Fibroblast of the aortic adventitia (primary cell): Measurements from ENCODE around the gene XAB2. TPM values are rescaled to one million over a fixed set of nuclear protein-coding genes. Genes with fewer than 3 reads are reported as not detected.
"Not testable (repeated sequence)": the region's sequence is repeated elsewhere in the genome, so short reads cannot be mapped to it uniquely, and the experiment has no call there.

Experiments
- DNase-seq: peaks from one replicate; pipeline ENCODE4 v3.0.0-alpha.2; 2010; ENCODE audit warnings: low read depth
- H3K4me3 ChIP-seq: 2 replicates; pipeline ENCODE4 v1.5.1; 2011; ENCODE audit warnings: low read depth, mild to moderate bottlenecking, control low read depth, low read length, moderate library complexity
- small RNA-seq: library from RNA; depleted of rRNA; stranded (forward); fragments of <200 nt; gene quantifications from one replicate; pipeline ENCODE3, GENCODE V24; 2012
- total RNA-seq: library from RNA; depleted of rRNA; stranded (reverse); fragments of >200 nt; gene quantifications from 2 replicates; pipeline ENCODE4 v1.2.3, GENCODE V29; 2012; ENCODE audit warnings: low replicate concordance
- TF ChIP-seq, protein P1 (sequence below): IDR thresholded peaks from 2 replicates; pipeline ENCODE4 v1.5.1; 2011; ENCODE audit warnings: mild to moderate bottlenecking, low read length, control low read depth, inconsistent platforms; ENCODE audit not compliant: insufficient read depth

XAB2 gene
- total RNA-seq, 1 donor = 30.5 TPM

DNA sequence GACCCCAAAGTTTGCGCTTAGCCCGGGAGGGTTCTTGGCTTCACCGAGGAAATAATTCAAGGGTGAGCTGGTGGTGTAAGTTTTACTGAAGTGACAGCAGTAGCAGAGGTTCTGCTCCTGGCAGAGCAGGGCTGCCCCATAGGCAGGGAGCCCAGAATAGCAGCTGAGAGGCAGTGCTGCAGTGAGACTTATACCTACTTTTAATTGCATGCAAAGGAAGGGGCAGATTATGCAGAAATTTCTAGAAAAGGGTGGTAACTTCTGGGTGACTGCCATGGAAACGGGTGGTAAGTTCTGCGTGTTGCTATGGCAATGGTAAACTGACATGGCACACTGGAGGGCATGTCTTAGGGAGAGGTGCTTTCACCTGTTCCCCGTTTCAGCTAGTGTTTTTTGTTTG, 51.2 kb downstream of the XAB2 start:
- no peak overlapping the region for H3K4me3 ChIP-seq
- TF ChIP-seq, protein P1, sequence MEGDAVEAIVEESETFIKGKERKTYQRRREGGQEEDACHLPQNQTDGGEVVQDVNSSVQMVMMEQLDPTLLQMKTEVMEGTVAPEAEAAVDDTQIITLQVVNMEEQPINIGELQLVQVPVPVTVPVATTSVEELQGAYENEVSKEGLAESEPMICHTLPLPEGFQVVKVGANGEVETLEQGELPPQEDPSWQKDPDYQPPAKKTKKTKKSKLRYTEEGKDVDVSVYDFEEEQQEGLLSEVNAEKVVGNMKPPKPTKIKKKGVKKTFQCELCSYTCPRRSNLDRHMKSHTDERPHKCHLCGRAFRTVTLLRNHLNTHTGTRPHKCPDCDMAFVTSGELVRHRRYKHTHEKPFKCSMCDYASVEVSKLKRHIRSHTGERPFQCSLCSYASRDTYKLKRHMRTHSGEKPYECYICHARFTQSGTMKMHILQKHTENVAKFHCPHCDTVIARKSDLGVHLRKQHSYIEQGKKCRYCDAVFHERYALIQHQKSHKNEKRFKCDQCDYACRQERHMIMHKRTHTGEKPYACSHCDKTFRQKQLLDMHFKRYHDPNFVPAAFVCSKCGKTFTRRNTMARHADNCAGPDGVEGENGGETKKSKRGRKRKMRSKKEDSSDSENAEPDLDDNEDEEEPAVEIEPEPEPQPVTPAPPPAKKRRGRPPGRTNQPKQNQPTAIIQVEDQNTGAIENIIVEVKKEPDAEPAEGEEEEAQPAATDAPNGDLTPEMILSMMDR = no peak
- no peak for DNase-seq

DNA sequence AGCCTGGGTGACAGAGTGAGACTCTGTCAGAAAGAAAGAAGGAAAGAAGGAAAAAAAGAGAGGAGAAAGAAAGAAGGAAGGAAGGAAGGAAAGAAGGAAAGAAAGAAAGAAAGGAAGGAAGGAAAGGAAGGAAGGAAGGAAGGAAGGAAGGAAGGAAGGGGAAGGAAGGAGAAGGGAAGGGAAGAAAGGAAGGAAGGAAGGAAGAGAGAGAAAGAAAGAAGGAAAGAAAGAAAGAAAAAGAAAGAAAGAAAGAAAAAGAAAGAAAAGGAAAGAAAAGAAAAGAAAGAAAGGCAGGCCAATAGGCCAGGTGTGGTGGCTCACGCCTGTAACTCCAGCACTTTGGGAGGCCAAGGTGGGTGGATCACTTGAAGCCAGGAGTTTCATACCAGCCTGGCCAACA, 51.9 kb downstream of the XAB2 start:
- DNase-seq, H3K4me3 ChIP-seq: not testable (repeated sequence)

DNA sequence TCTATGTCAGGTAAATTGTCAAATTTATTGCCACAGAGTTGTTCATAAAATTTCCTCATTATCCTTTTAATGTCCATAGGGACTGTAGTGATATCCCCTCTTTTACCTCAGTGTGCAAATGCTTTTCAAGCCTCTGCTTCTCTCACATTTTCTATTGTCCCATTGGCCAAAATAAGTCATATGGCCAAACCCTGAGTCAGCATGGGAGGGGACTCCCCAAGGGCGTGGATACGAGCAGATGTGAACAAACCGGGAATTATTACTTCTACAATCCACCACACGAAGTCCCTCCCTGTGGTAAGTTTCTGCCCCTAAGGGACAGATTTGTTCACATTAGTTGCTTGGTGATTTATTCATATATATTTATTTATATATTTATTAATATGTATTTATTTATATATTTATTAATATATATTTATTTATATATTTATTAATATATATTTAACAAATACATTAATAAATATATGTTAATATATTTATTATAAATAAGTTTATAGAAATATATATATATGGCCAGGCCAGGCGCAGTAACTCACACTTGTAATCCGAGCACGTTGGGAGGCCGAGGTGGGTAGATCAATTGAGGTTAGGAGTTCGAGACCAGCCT, 53.8 kb downstream of the XAB2 start:
- DNase-seq = no peak
- TF ChIP-seq, protein P1 = no peak
- H3K4me3 ChIP-seq = no peak overlapping the region

DNA sequence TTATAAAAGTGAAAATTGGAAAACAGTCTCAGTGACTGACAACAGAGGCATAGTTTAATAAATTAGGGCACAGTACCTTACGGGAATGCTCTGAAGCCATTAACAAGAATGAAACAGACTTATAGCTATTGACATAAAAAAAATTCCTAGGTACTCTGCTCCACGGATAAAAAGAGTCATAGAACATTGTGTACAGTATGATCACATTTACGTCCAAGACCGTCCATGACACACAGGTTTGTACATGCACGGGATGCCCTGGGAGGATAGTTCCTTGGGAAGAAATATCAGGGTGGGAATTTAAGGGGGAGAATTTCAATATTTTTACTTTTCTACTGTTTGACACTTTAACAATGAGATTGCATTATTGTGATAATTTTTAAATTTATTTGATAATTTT, 58.6 kb downstream of the XAB2 start:
- TF ChIP-seq, protein P1 = no peak
- no peak for DNase-seq
- H3K4me3 ChIP-seq = no peak overlapping the region

Small RNA genes lying within 50 kb of the gene (small RNA-seq; reads per million reads assigned to genes)
- not detected for gene MIR6792

Other genes starting within 250 kb of the XAB2 start
- 1.6 and 5.4 TPM in 2 replicates for gene PEX11G, start 140.5 kb downstream of the XAB2 start, total RNA-seq
- gene ZNF358, start 113.4 kb downstream of the XAB2 start, total RNA-seq = 33.9 and 113 TPM in 2 replicates
- 12.0 and 17.3 TPM in 2 replicates for gene MCOLN1, start 106.9 kb downstream of the XAB2 start, total RNA-seq
- gene PNPLA6, start 93.8 kb downstream of the XAB2 start, total RNA-seq = 67.8 and 123 TPM in 2 replicates
- gene CAMSAP3, start 33.7 kb downstream of the XAB2 start, total RNA-seq = not detected in 2 replicates
- gene PET100, start 248 bp upstream of the XAB2 start, total RNA-seq = 7.1 and 35.2 TPM in 2 replicates
- not detected in 2 replicates for gene PCP2, start 4.2 kb upstream of the XAB2 start, total RNA-seq
- 0.90 and 2.8 TPM in 2 replicates for gene STXBP2, start 7.6 kb upstream of the XAB2 start, total RNA-seq
- not detected in 2 replicates for gene RETN, start 39.5 kb upstream of the XAB2 start, total RNA-seq
- gene MCEMP1, start 47.5 kb upstream of the XAB2 start, total RNA-seq = not detected in 2 replicates
- 26.3 and 38.8 TPM in 2 replicates for gene TRAPPC5, start 51.3 kb upstream of the XAB2 start, total RNA-seq
- not detected in 2 replicates for gene FCER2, start 72.6 kb upstream of the XAB2 start, total RNA-seq
- gene CLEC4G, start 102.6 kb upstream of the XAB2 start, total RNA-seq = not detected in 2 replicates
- gene CD209, start 118.0 kb upstream of the XAB2 start, total RNA-seq = not detected in 2 replicates
- gene CLEC4M, start 133.7 kb upstream of the XAB2 start, total RNA-seq = not detected in 2 replicates
- 16.6 and 22.3 TPM in 2 replicates for gene EVI5L, start 200.7 kb upstream of the XAB2 start, total RNA-seq
- 0.09 and 0.90 TPM in 2 replicates for gene PRR36, start 244.8 kb upstream of the XAB2 start, total RNA-seq